OCI-LY1 (cell line): Measurements from ENCODE around the gene GLUD1.

Experiments used
- EZH2 ChIP-seq: fragments of 200-600 bp; sonication (generic), shearing (Covaris generic); IDR thresholded peaks from 2 replicates; pipeline ENCODE4 v1.8.0; 2017; ENCODE audit warnings: borderline replicate concordance, mixed run types, mild to moderate bottlenecking, antibody characterized with exemption, low read length, moderate library complexity, mixed read lengths
- TF ChIP-seq, protein P1 (sequence below): fragments of 200-600 bp; sonication (generic), shearing (Covaris generic); IDR thresholded peaks from 2 replicates; pipeline ENCODE4 v1.5.1; 2017; ENCODE audit warnings: mild to moderate bottlenecking, antibody characterized with exemption, low read length, moderate library complexity, mixed read lengths

DNA sequence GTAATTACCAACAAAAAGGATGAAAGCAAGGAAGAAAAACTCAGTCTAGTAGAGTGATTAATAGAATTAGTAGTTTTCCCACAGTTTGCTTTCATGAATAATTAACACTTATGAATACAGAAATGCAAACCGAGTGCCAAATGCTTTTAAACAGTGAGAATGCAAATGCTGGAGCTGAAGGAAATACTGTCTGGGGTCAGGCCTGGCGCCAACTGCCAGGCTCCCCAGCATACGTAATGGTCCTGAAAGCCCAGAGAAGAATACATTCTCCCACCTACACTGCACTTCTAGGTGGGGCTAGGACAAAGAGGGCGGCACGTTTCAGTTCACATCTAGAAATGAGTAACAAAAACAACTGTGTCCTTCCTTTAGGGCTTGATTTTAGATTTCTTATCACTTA, 30.0 kb downstream of the GLUD1 start:
- TF ChIP-seq, protein P1, sequence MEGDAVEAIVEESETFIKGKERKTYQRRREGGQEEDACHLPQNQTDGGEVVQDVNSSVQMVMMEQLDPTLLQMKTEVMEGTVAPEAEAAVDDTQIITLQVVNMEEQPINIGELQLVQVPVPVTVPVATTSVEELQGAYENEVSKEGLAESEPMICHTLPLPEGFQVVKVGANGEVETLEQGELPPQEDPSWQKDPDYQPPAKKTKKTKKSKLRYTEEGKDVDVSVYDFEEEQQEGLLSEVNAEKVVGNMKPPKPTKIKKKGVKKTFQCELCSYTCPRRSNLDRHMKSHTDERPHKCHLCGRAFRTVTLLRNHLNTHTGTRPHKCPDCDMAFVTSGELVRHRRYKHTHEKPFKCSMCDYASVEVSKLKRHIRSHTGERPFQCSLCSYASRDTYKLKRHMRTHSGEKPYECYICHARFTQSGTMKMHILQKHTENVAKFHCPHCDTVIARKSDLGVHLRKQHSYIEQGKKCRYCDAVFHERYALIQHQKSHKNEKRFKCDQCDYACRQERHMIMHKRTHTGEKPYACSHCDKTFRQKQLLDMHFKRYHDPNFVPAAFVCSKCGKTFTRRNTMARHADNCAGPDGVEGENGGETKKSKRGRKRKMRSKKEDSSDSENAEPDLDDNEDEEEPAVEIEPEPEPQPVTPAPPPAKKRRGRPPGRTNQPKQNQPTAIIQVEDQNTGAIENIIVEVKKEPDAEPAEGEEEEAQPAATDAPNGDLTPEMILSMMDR = no peak
- no peak for TF ChIP-seq EZH2
